B cell (primary cell): ENCODE data around the gene NPNT. TPM values are rescaled to one million over a fixed set of nuclear protein-coding genes. Genes with fewer than 3 reads are reported as not detected.

Source experiments
- ATAC-seq: fragments of 200-7000 bp; cut with Tn5 transposase; one replicate; pipeline ENCODE4 v1.10.0; 2021; ENCODE audit warnings: low read depth, mild to moderate bottlenecking, moderate number of reproducible peaks, moderate library complexity
- CTCF ChIA-PET: fragments of 350-600 bp; sonication (Branson Sonifier 250); formaldehyde crosslinking; loops from one replicate; lab custom pipeline; 2021; ENCODE audit warnings: antibody characterized with exemption, inconsistent platforms; lab: Charles Lee
- POLR2A ChIA-PET: fragments of 350-600 bp; sonication (Branson Sonifier 250); formaldehyde crosslinking; loops from one replicate; lab custom pipeline; 2021; ENCODE audit warnings: antibody characterized with exemption; lab: Charles Lee
- DNase-seq: peaks from one replicate; pipeline ENCODE4 v3.0.0; 2013
- H2AFZ ChIP-seq: 2 replicates; pipeline ENCODE4 v1.6.1; 2012; ENCODE audit warnings: mild to moderate bottlenecking, low read depth, low read length; ENCODE audit not compliant: insufficient read depth, poor library complexity, severe bottlenecking
- H3K27ac ChIP-seq, 2 donors: 1 replicate in 1 of 2; 2 replicates in 1 of 2; pipeline ENCODE4 v1.5.1; 2012 to 2013; ENCODE audit warnings: low read length in 2 of 2, mild to moderate bottlenecking in 2 of 2, moderate library complexity in 1 of 2
- H3K27me3 ChIP-seq, 4 experiments: fragments of 200-600 bp in 1 of 4; sonication (generic) in 1 of 4; replicated peaks in 1 of 4; 1 replicate in 2 of 4; 2 replicates in 2 of 4; pipeline versions ENCODE4 v1.6.1 to v1.7.0; 2013 to 2016; ENCODE audit warnings: low read length in 3 of 4, mild to moderate bottlenecking in 2 of 4, mixed read lengths in 1 of 4, moderate library complexity in 1 of 4; ENCODE audit not compliant: insufficient read depth in 4 of 4, control insufficient read depth in 3 of 4; ENCODE audit errors: control extremely low read depth in 1 of 4
- H3K36me3 ChIP-seq, 2 experiments: replicated peaks in 1 of 2; 1 replicate in 1 of 2; 2 replicates in 1 of 2; pipeline versions ENCODE4 v1.6.1 to v1.7.1; 2013; ENCODE audit warnings: low read length in 1 of 2; ENCODE audit not compliant: insufficient read depth in 2 of 2, control insufficient read depth in 1 of 2; ENCODE audit errors: control extremely low read depth in 1 of 2, extremely low read depth in 1 of 2
- H3K4me1 ChIP-seq, 2 donors: fragments of 200-600 bp in 1 of 2; sonication (generic) in 1 of 2; 1 replicate in 1 of 2; 2 replicates in 1 of 2; pipeline versions ENCODE4 v1.5.1 to v1.6.1; 2013 to 2017; ENCODE audit warnings: low read length in 2 of 2; ENCODE audit not compliant: control insufficient read depth in 2 of 2, insufficient read depth in 2 of 2
- H3K4me2 ChIP-seq: replicated peaks from 2 replicates; pipeline ENCODE3; 2012; ENCODE audit warnings: mild to moderate bottlenecking, low read depth, low read length; ENCODE audit not compliant: poor library complexity, severe bottlenecking
- H3K4me3 ChIP-seq, 5 experiments: fragments of 200-600 bp in 1 of 5; sonication (generic) in 1 of 5; 1 replicate in 3 of 5; 2 replicates in 2 of 5; pipeline versions ENCODE4 v1.5.1 to v1.7.0; 2011 to 2016; ENCODE audit warnings: low read length in 4 of 5, mild to moderate bottlenecking in 4 of 5, low read depth in 2 of 5, control low read depth in 1 of 5, moderate library complexity in 1 of 5; ENCODE audit not compliant: insufficient read depth in 1 of 5; ENCODE audit errors: control extremely low read depth in 1 of 5, extremely low read depth in 1 of 5
- H3K79me2 ChIP-seq: fragments of 200-600 bp; sonication (generic); one replicate; pipeline ENCODE4 v1.6.0; 2016; ENCODE audit warnings: low read length; ENCODE audit not compliant: control insufficient read depth, insufficient read depth
- H3K9ac ChIP-seq: fragments of 200-600 bp; sonication (generic); 2 replicates; pipeline ENCODE4 v1.6.1; 2017; ENCODE audit warnings: mild to moderate bottlenecking, low read length, moderate library complexity
- H3K9me3 ChIP-seq, 3 donors: one replicate each; pipeline versions ENCODE4 v1.6.1 to v1.7.1; 2013; ENCODE audit warnings: low read length in 2 of 3; ENCODE audit not compliant: control insufficient read depth in 2 of 3, insufficient read depth in 1 of 3; ENCODE audit errors: control extremely low read depth in 1 of 3
- H4K20me1 ChIP-seq: 2 replicates; pipeline ENCODE4 v1.6.0; 2012; ENCODE audit warnings: mild to moderate bottlenecking, low read length; ENCODE audit not compliant: insufficient read depth, control insufficient read depth, poor library complexity, severe bottlenecking
- H3K27ac Mint-ChIP-seq: one replicate; pipeline ENCODE4 v1.8.0; 2021; ENCODE audit warnings: mixed read lengths
- H3K27me3 Mint-ChIP-seq: one replicate; pipeline ENCODE4 v1.8.0; 2021; ENCODE audit warnings: mixed read lengths
- H3K4me1 Mint-ChIP-seq: one replicate; pipeline ENCODE4 v1.8.0; 2021; ENCODE audit warnings: mixed read lengths
- H3K4me3 Mint-ChIP-seq: one replicate; pipeline ENCODE4 v1.8.0; 2021; ENCODE audit warnings: mixed read lengths
- H3K9me3 Mint-ChIP-seq: one replicate; pipeline ENCODE4 v1.8.0; 2022; ENCODE audit warnings: mixed read lengths; ENCODE audit not compliant: insufficient read depth
- EZH2 ChIP-seq: IDR thresholded peaks from 2 replicates; pipeline ENCODE4 v1.6.1; 2012; ENCODE audit warnings: borderline replicate concordance, low read depth, mild to moderate bottlenecking, moderate library complexity, low read length; ENCODE audit not compliant: insufficient read depth, poor library complexity, severe bottlenecking
- WGBS: methylation state at CpG from one replicate; pipeline ENCODE4 v1.1.5; 2013; ENCODE audit warnings: missing lambda C conversion rate; ENCODE audit not compliant: insufficient coverage; 5-methylcytosine and 5-hydroxymethylcytosine counted together
- intact Hi-C: fragments of 100-400 bp; cut with micrococcal nuclease; formaldehyde crosslinking; loops from one replicate; pipeline ENCODE4 v1.10.0; 2022
- polyA plus RNA-seq: library from polyadenylated mRNA; depleted of rRNA; stranded (reverse); fragments of >200 nt; gene quantifications from 2 replicates; pipeline ENCODE4 v1.2.3, GENCODE V29; 2012
- total RNA-seq, 2 donors: library from RNA; stranded (reverse); fragments of 120-200 nt in 1 of 2; gene quantifications; 1 replicate in 1 of 2; 2 replicates in 1 of 2; pipeline versions ENCODE4 v1.2.3 to v1.2.4, GENCODE V29; 2013 to 2022
- TF ChIP-seq, protein P1 (sequence below): fragments of 200-600 bp; IDR thresholded peaks from one replicate; pipeline ENCODE4 v1.8.0; 2022; ENCODE audit warnings: antibody characterized with exemption, mild to moderate bottlenecking

Gene NPNT
- total and polyA plus RNA-seq, 2 donors (not counting 1 experiment from before 2014, with no cell fraction given): not detected

DNA sequence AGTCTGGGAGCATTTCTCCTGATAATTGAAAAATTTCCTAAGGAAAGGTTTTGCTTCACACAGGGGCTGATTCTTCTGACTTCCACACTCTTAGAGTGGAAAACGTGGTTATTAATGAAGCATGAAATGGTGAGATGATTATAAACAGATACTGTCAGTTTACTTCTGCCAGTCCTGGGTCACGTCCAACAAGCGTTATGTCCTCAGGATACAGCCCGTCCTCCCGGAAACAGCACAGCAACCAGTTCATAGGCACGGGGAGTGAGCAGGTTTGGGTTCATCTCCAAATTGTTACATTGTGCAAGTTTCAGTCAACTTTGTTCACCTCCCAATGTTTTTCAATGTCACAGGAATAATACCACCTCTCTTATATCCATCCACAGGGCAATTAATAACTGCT, 98.8 kb downstream of the NPNT start:
- Histone ChIP-seq H3K36me3 (no peaks in the 10 kb centered on the region), H2AFZ (no peak overlapping the region), H3K9ac (no peak overlapping the region), H4K20me1 (no peaks in the 10 kb centered on the region), H3K27me3 (no peaks in the 10 kb centered on the region), H3K9me3 (peaks cover 0 to 4% (median 0%) of the 10 kb centered on the region in 3 donors), H3K79me2 (no peaks in the 10 kb centered on the region), H3K4me2 (no peak overlapping the region), H3K27ac (no peak overlapping the region), H3K4me1 (no peaks in the 10 kb centered on the region), H3K4me3 (no peak overlapping the region)
- ChIA-PET POLR2A (no interaction called here), CTCF (no interaction called here)
- H3K27me3 Mint-ChIP-seq: peaks cover 4% of the 10 kb centered on the region
- H3K9me3 Mint-ChIP-seq: no peaks in the 10 kb centered on the region
- ATAC-seq (no peak), DNase-seq (no peak)
- H3K27ac Mint-ChIP-seq: no peak overlapping the region
- H3K4me1 Mint-ChIP-seq: no peaks in the 10 kb centered on the region
- no peak for TF ChIP-seq EZH2
- TF ChIP-seq, protein P1, sequence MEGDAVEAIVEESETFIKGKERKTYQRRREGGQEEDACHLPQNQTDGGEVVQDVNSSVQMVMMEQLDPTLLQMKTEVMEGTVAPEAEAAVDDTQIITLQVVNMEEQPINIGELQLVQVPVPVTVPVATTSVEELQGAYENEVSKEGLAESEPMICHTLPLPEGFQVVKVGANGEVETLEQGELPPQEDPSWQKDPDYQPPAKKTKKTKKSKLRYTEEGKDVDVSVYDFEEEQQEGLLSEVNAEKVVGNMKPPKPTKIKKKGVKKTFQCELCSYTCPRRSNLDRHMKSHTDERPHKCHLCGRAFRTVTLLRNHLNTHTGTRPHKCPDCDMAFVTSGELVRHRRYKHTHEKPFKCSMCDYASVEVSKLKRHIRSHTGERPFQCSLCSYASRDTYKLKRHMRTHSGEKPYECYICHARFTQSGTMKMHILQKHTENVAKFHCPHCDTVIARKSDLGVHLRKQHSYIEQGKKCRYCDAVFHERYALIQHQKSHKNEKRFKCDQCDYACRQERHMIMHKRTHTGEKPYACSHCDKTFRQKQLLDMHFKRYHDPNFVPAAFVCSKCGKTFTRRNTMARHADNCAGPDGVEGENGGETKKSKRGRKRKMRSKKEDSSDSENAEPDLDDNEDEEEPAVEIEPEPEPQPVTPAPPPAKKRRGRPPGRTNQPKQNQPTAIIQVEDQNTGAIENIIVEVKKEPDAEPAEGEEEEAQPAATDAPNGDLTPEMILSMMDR: no peak
- intact Hi-C loops: no loop called here
- H3K4me3 Mint-ChIP-seq: no peak overlapping the region
- 84% methylated on average over 6 of the region's 6 CpGs for WGBS

DNA sequence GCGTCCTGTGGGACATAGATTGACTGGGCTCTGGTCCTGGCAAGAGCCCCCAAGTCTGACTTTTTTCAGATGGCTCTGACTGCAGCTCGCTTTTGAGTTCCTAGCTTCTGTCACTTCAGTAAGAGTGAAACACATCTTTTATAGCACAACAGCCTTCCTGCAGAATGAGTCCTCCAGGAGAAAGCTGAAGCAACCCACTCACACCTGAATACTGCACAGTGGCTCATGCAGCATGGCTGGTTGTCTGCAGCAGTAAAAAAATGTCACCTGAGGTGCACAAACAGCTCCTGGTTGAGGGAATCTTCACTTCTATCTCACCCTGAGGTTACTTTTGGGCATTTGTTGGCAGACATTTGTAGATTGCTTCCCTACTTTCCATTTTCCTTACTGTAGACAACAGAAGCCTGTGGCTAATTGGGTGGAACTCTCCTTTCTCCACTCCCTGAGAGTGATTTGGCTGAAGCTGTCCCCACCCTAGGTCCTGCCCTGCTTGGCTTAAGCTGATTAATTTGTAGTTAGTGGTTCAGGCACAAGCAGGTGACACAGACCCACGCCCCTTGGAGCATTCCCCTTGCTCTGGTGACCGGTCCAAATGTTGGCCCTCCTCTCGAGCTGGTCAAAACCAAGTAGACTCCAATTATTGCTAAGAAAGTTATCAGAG, 99.7 kb downstream of the NPNT start:
- H3K9me3 ChIP-seq: peaks cover 0 to 4% (median 0%) of the 10 kb centered on the region in 3 donors
- WGBS: 65% methylated on average over 4 of the region's 5 CpGs
- ChIA-PET POLR2A (no interaction called here), CTCF (no interaction called here)
- no peak overlapping the region for H3K9ac ChIP-seq
- DNase-seq (no peak), ATAC-seq (no peak)
- TF ChIP-seq EZH2: no peak
- TF ChIP-seq, protein P1: no peak
- intact Hi-C loops: no loop called here
- H3K4me3 Mint-ChIP-seq: no peak overlapping the region
- no peaks in the 10 kb centered on the region for H3K9me3 Mint-ChIP-seq
- H2AFZ ChIP-seq: no peak overlapping the region
- no peaks in the 10 kb centered on the region for H4K20me1 ChIP-seq
- no peak overlapping the region for H3K27ac Mint-ChIP-seq
- H3K27ac ChIP-seq: no peak overlapping the region
- H3K4me2 ChIP-seq: no peak overlapping the region
- no peaks in the 10 kb centered on the region for H3K27me3 ChIP-seq
- H3K79me2 ChIP-seq: no peaks in the 10 kb centered on the region
- no peaks in the 10 kb centered on the region for H3K4me1 ChIP-seq
- H3K36me3 ChIP-seq: no peaks in the 10 kb centered on the region
- H3K27me3 Mint-ChIP-seq: peaks cover 3% of the 10 kb centered on the region
- H3K4me3 ChIP-seq: no peak overlapping the region
- H3K4me1 Mint-ChIP-seq: no peaks in the 10 kb centered on the region
